ENCODE results near the gene SLC16A6.

- TF ChIP-seq, protein P1, sequence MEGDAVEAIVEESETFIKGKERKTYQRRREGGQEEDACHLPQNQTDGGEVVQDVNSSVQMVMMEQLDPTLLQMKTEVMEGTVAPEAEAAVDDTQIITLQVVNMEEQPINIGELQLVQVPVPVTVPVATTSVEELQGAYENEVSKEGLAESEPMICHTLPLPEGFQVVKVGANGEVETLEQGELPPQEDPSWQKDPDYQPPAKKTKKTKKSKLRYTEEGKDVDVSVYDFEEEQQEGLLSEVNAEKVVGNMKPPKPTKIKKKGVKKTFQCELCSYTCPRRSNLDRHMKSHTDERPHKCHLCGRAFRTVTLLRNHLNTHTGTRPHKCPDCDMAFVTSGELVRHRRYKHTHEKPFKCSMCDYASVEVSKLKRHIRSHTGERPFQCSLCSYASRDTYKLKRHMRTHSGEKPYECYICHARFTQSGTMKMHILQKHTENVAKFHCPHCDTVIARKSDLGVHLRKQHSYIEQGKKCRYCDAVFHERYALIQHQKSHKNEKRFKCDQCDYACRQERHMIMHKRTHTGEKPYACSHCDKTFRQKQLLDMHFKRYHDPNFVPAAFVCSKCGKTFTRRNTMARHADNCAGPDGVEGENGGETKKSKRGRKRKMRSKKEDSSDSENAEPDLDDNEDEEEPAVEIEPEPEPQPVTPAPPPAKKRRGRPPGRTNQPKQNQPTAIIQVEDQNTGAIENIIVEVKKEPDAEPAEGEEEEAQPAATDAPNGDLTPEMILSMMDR (optimal IDR thresholded peaks at IDR 0.05 in 1 of 3, IDR thresholded peaks at IDR 0.05 in 1 of 3, conservative IDR thresholded peaks at IDR 0.05 in 1 of 3; ENCODE audit: extremely low read depth in 1 of 3, insufficient read depth in 2 of 3, low read length in 3 of 3): no peak
- no peak for TF ChIP-seq EZH2 (IDR thresholded peaks at IDR 0.05; ENCODE audit: low read length)
Observed at GRCh38 chr17:68222606-68223005, 68.3 kb downstream of the SLC16A6 start.

All from keratinocyte (primary cell).